ENCODE results near the gene ATP6V0E1. TPM values are rescaled to one million over a fixed set of nuclear protein-coding genes. Genes with fewer than 3 reads are reported as not detected.

The ATP6V0E1 gene
- total and polyA plus RNA-seq, 8 donors: 18.0 to 328 (median 133) TPM

- H3K27me3 ChIP-seq: no peaks in the 10 kb centered on the region
- peaks cover 6 to 29% (median 14%) of the 10 kb centered on the region in 4 donors for H3K4me1 ChIP-seq
- WGBS, 5 donors: 84 to 89% (median 88%) methylated on average over 3 of the region's 3 CpGs
- intact Hi-C loops (cut with DNase I; ENCODE audit: low total_unique reads): no loop called here
- H3K4me3 ChIP-seq: no peak overlapping the region
- TF ChIP-seq POLR2AphosphoS5 (IDR thresholded peaks at IDR 0.05) (no peak), EP300 (IDR thresholded peaks at IDR 0.05) (no peak), CTCF (IDR thresholded peaks at IDR 0.05) (no peak), POLR2A (IDR thresholded peaks at IDR 0.05) (no peak)
- H3K36me3 ChIP-seq: peaks cover 0 to 29% (median 21%) of the 10 kb centered on the region in 4 donors
- H3K27ac ChIP-seq: no peak overlapping the region
- DNase-seq: no peak
- H3K9me3 ChIP-seq: peaks cover 0 to 4% (median 0%) of the 10 kb centered on the region in 4 donors
Measured at GRCh38 chr5:173039188-173039587, 55.6 kb downstream of the ATP6V0E1 start.

GRCh38 chr5:173039964-173040363, 56.4 kb downstream of the ATP6V0E1 start:
- Histone ChIP-seq H3K27me3 (no peaks in the 10 kb centered on the region), H3K9me3 (peaks cover 0 to 4% (median 0%) of the 10 kb centered on the region in 4 donors), H3K4me3 (no peak overlapping the region), H3K4me1 (peaks cover 6 to 23% (median 11%) of the 10 kb centered on the region in 4 donors), H3K27ac (no peak overlapping the region), H3K36me3 (peaks cover 0 to 21% (median 14%) of the 10 kb centered on the region in 4 donors)
- no peak for DNase-seq
- intact Hi-C loops (cut with DNase I; ENCODE audit: low total_unique reads): no loop called here
- TF ChIP-seq POLR2AphosphoS5 (IDR thresholded peaks at IDR 0.05) (no peak), POLR2A (IDR thresholded peaks at IDR 0.05) (no peak), CTCF (IDR thresholded peaks at IDR 0.05) (no peak), EP300 (IDR thresholded peaks at IDR 0.05) (no peak)
- 92 to 98% (median 95%) methylated on average over 5 of the region's 5 CpGs for WGBS, 5 donors

GRCh38 chr5:173041881-173042762, 58.6 kb downstream of the ATP6V0E1 start:
- Histone ChIP-seq H3K27ac (no peak overlapping the region), H3K4me1 (peaks cover 0 to 8% (median 5%) of the 10 kb centered on the region in 4 donors), H3K36me3 (no peaks in the 10 kb centered on the region), H3K4me3 (no peak overlapping the region), H3K27me3 (no peaks in the 10 kb centered on the region), H3K9me3 (peaks cover 0 to 4% (median 0%) of the 10 kb centered on the region in 4 donors)
- 49 to 63% (median 57%) methylated on average over 7 of the region's 7 CpGs for WGBS, 5 donors
- no peak for DNase-seq
- intact Hi-C loops (cut with DNase I; ENCODE audit: low total_unique reads): no loop called here
- TF ChIP-seq POLR2AphosphoS5 (IDR thresholded peaks at IDR 0.05) (no peak), EP300 (IDR thresholded peaks at IDR 0.05) (no peak), CTCF (IDR thresholded peaks at IDR 0.05) (no peak)

GRCh38 chr5:173042763-173043107, 59.2 kb downstream of the ATP6V0E1 start:
- DNase-seq: no peak
- Histone ChIP-seq H3K4me3 (no peak overlapping the region), H3K36me3 (no peaks in the 10 kb centered on the region), H3K9me3 (peaks cover 0 to 4% (median 0%) of the 10 kb centered on the region in 4 donors), H3K27ac (no peak overlapping the region), H3K4me1 (peaks cover 0 to 7% (median 5%) of the 10 kb centered on the region in 4 donors), H3K27me3 (no peaks in the 10 kb centered on the region)
- intact Hi-C loops (cut with DNase I; ENCODE audit: low total_unique reads): no loop called here
- 76 to 88% (median 86%) methylated on average over 3 of the region's 3 CpGs for WGBS, 5 donors
- TF ChIP-seq POLR2AphosphoS5 (IDR thresholded peaks at IDR 0.05): no peak
- TF ChIP-seq EP300 (IDR thresholded peaks at IDR 0.05): no peak
- no peak for TF ChIP-seq POLR2A (IDR thresholded peaks at IDR 0.05)
- TF ChIP-seq CTCF (IDR thresholded peaks at IDR 0.05): no peak

Data from stomach (tissue), 9 donors.